Stomach (tissue), 9 donors: ENCODE data around the gene BAZ2B. TPM values are rescaled to one million over a fixed set of nuclear protein-coding genes. Genes with fewer than 3 reads are reported as not detected.

Experiments used
- DNase-seq, 2 donors: peaks; one replicate each; pipeline versions ENCODE4 v3.0.0 to v3.0.0-alpha.2; 2013 to 2019
- H3K27ac ChIP-seq, 5 donors: fragments of 200-600 bp in 4 of 5; sonication (generic) in 4 of 5; one replicate each; pipeline ENCODE4 v1.5.1; 2013 to 2019; ENCODE audit warnings: mild to moderate bottlenecking in 1 of 5, moderate library complexity in 1 of 5
- H3K27me3 ChIP-seq, 3 donors: fragments of 200-600 bp; sonication (generic); one replicate each; pipeline ENCODE4 v1.5.1; 2017 to 2019; ENCODE audit warnings: mixed run types in 1 of 3
- H3K36me3 ChIP-seq, 4 donors: fragments of 200-600 bp; sonication (generic); 1 replicate in 3 of 4; 2 replicates in 1 of 4; pipeline ENCODE4 v1.5.1; 2016 to 2019
- H3K4me1 ChIP-seq, 4 donors: fragments of 200-600 bp; sonication (generic); one replicate each; pipeline ENCODE4 v1.5.1; 2016 to 2019
- H3K4me3 ChIP-seq, 4 donors: fragments of 200-600 bp; sonication (generic) in 3 of 4; one replicate each; pipeline ENCODE4 v1.5.1; 2016 to 2019; ENCODE audit warnings: mild to moderate bottlenecking in 1 of 4
- H3K9me3 ChIP-seq, 4 donors: fragments of 200-600 bp; sonication (generic); one replicate each; pipeline ENCODE4 v1.5.1; 2016 to 2019
- EP300 ChIP-seq: sonication (generic); formaldehyde crosslinking; IDR thresholded peaks from one replicate; pipeline ENCODE4 v1.6.1; 2017; ENCODE audit warnings: antibody characterized with exemption
- POLR2A ChIP-seq, 4 donors: fragments of 450-650 bp; IDR thresholded peaks; one replicate each; pipeline ENCODE4 v1.6.1; 2016; ENCODE audit warnings: antibody characterized with exemption in 4 of 4, control low read depth in 2 of 4, mild to moderate bottlenecking in 1 of 4, moderate library complexity in 1 of 4
- POLR2AphosphoS5 ChIP-seq, 3 donors: sonication (generic); formaldehyde crosslinking; IDR thresholded peaks; one replicate each; pipeline ENCODE4 v1.6.1; 2016; ENCODE audit warnings: antibody characterized with exemption in 3 of 3
- WGBS, 5 donors: extraction: QIAGEN DNeasy Blood & Tissue Kit in 3 of 5; methylation state at CpG; one replicate each; pipeline versions ENCODE4 v1.1.5 to v1.1.7; 2013 to 2018; 5-methylcytosine and 5-hydroxymethylcytosine counted together
- intact Hi-C: fragments of 100-400 bp; cut with DNase I; formaldehyde crosslinking; loops from one replicate; pipeline ENCODE4 v1.15.1; 2023; ENCODE audit warnings: low total_unique reads
- polyA plus RNA-seq, 3 donors: library from polyadenylated mRNA; stranded (reverse); fragments of 200-250 nt; gene quantifications; one replicate each; pipeline ENCODE4 v1.2.3, GENCODE V29; 2013
- total RNA-seq, 5 donors: library from RNA; depleted of rRNA; stranded (reverse); fragments of >200 nt; gene quantifications; one replicate each; pipeline versions ENCODE4 v1.1.0 to v1.2.3, GENCODE V29; 2014 to 2016
- TF ChIP-seq, protein P1 (sequence below), 7 experiments: fragments of 450-650 bp in 4 of 7; fragments of 200-600 bp in 3 of 7; sonication (generic) in 3 of 7; IDR thresholded peaks; one replicate each; pipeline ENCODE4 v1.5.1; 2016 to 2019; ENCODE audit warnings: antibody characterized with exemption in 7 of 7, control low read depth in 2 of 7, mild to moderate bottlenecking in 1 of 7
- donor health status: healthy with polysubstance abuse.
- donor health status: Bipolar disorder and iron deficiency.
- donor health status: healthy.

Gene BAZ2B
- total and polyA plus RNA-seq, 8 donors: 7.2 to 245 (median 59.2) TPM

DNA sequence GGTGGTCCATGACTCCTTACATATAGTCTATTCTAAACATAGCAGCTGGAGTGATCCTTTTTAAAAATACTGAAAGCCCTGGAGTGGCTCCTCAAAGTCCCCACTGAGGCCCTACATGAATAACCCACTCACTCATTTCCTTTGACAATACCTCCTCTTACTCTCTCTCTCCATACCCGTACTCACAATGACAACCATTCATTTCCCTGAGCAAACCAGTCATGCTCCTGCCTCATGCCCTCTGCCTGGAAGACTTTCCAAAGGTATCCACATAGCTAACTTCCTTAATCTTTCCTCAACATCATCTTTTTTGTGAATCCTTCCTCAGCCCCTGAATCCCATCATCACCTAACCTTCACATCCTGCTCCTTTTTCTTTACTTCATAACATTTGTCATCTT lies 102.6 kb downstream of the BAZ2B start:
- H3K4me3 ChIP-seq: no peak overlapping the region
- WGBS, 5 donors: 80 to 96% (median 91%) methylated on average over 1 of the region's 1 CpG
- intact Hi-C loops: no loop called here
- H3K4me1 ChIP-seq: peaks cover 8 to 81% (median 45%) of the 10 kb centered on the region in 4 donors
- H3K27ac ChIP-seq: no peak overlapping the region
- no peak for TF ChIP-seq POLR2A (IDR thresholded peaks at IDR 0.05)
- no peak for TF ChIP-seq POLR2AphosphoS5 (IDR thresholded peaks at IDR 0.05)
- TF ChIP-seq, protein P1, sequence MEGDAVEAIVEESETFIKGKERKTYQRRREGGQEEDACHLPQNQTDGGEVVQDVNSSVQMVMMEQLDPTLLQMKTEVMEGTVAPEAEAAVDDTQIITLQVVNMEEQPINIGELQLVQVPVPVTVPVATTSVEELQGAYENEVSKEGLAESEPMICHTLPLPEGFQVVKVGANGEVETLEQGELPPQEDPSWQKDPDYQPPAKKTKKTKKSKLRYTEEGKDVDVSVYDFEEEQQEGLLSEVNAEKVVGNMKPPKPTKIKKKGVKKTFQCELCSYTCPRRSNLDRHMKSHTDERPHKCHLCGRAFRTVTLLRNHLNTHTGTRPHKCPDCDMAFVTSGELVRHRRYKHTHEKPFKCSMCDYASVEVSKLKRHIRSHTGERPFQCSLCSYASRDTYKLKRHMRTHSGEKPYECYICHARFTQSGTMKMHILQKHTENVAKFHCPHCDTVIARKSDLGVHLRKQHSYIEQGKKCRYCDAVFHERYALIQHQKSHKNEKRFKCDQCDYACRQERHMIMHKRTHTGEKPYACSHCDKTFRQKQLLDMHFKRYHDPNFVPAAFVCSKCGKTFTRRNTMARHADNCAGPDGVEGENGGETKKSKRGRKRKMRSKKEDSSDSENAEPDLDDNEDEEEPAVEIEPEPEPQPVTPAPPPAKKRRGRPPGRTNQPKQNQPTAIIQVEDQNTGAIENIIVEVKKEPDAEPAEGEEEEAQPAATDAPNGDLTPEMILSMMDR (IDR thresholded peaks at IDR 0.05): no peak
- no peak for TF ChIP-seq EP300
- no peak for DNase-seq
- no peaks in the 10 kb centered on the region for H3K9me3 ChIP-seq
- H3K36me3 ChIP-seq: no peaks in the 10 kb centered on the region
- no peaks in the 10 kb centered on the region for H3K27me3 ChIP-seq

- DNase-seq: no peak
- no peak overlapping the region for H3K27ac ChIP-seq
- H3K9me3 ChIP-seq: no peaks in the 10 kb centered on the region
- 90 to 95% (median 95%) methylated on average over 2 of the region's 2 CpGs for WGBS, 5 donors
- intact Hi-C loops: no loop called here
- no peak overlapping the region for H3K4me3 ChIP-seq
- TF ChIP-seq EP300: no peak
- H3K36me3 ChIP-seq: no peaks in the 10 kb centered on the region
- peaks cover 0 to 61% (median 26%) of the 10 kb centered on the region in 4 donors for H3K4me1 ChIP-seq
- H3K27me3 ChIP-seq: no peaks in the 10 kb centered on the region
These were observed 108.2 kb downstream of the BAZ2B start for GRCh38 chr2:159508140-159508539.

DNA sequence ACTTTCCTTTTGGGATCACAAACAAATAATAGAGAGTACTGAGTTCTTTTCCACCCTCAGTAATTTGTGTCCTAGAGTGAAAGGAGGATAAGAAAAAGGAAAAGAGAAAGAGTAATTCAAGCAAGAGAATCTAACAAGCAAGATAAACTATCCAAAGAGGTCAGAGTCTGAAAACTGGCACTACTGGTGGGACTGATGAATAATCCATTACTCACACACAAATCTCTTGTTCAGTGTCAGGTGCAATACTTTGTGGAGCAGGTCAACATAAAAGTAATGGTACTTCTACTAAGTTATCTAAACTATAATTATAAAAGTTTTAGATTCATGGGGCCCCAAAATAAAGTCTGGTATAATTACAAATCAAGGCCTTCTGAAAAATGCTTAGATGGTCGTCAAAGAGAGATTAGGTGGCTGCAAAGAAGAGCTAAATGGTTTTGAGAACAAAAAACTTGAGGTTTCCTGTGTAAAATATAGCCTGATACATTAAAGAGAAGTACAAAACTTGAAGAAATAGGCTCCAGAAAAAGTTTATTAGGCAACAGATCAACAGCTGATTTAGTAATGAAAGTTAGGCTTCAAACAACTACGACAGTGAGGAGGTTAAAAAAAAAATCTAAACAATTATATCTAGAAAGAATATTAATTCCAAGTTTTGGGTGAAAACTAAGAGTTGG lies 109.4 kb downstream of the BAZ2B start:
- Histone ChIP-seq H3K4me3 (no peak overlapping the region), H3K9me3 (no peaks in the 10 kb centered on the region), H3K4me1 (peaks cover 0 to 50% (median 15%) of the 10 kb centered on the region in 4 donors), H3K27ac (peak overlapping the region in 2 of 5 donors; percentile 43 to 48), H3K27me3 (no peaks in the 10 kb centered on the region), H3K36me3 (peaks cover 0 to 2% (median 0%) of the 10 kb centered on the region in 4 donors)
- WGBS, 5 donors: 52 to 67% (median 60%) methylated on average over 2 of the region's 2 CpGs
- peak in 1 of 2 donors; percentile 69 for DNase-seq
- intact Hi-C loops: no loop called here
- TF ChIP-seq, protein P1 (IDR thresholded peaks at IDR 0.05): no peak
- TF ChIP-seq POLR2A (IDR thresholded peaks at IDR 0.05): no peak
- no peak for TF ChIP-seq EP300
- no peak for TF ChIP-seq POLR2AphosphoS5 (IDR thresholded peaks at IDR 0.05)

GRCh38 chr2:159506202-159506601 lies 110.1 kb downstream of the BAZ2B start:
- Histone ChIP-seq H3K9me3 (no peaks in the 10 kb centered on the region), H3K36me3 (peaks cover 0 to 4% (median 0%) of the 10 kb centered on the region in 4 donors), H3K4me3 (no peak overlapping the region), H3K27me3 (no peaks in the 10 kb centered on the region), H3K4me1 (peaks cover 0 to 48% (median 14%) of the 10 kb centered on the region in 4 donors), H3K27ac (peak overlapping the region in 2 of 5 donors; percentile 43 to 48)
- 84 to 88% (median 87%) methylated on average over 3 of the region's 3 CpGs for WGBS, 5 donors
- intact Hi-C loops: no loop called here
- no peak for DNase-seq
- TF ChIP-seq POLR2A (IDR thresholded peaks at IDR 0.05) (no peak), EP300 (no peak), POLR2AphosphoS5 (IDR thresholded peaks at IDR 0.05) (no peak)
- TF ChIP-seq, protein P1 (IDR thresholded peaks at IDR 0.05): no peak

DNA sequence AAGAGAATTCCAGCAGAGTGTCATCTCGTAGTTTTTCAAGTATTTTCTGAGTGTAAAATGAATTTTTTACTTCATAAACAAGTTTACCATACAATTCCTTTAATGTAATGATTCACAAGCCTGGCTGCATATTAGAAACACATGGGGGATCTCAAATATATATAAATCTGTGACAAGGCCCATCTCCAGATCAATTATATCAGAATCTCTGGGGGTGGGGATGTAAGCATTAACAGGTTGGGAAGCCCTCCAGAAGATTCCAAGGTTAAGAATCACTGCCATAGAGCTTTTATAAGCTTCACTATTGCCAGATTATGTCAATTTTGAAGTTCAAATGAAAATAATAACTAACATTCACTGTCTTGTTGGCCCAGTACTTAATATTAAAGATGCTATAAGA lies 111.2 kb downstream of the BAZ2B start:
- WGBS, 5 donors: 90 to 98% (median 94%) methylated on average over 1 of the region's 1 CpG
- intact Hi-C loops: no loop called here
- Histone ChIP-seq H3K27me3 (no peaks in the 10 kb centered on the region), H3K36me3 (peaks cover 0 to 5% (median 5%) of the 10 kb centered on the region in 4 donors), H3K9me3 (peaks cover 0 to 4% (median 0%) of the 10 kb centered on the region in 4 donors), H3K4me3 (no peak overlapping the region), H3K4me1 (peaks cover 0 to 41% (median 14%) of the 10 kb centered on the region in 4 donors), H3K27ac (no peak overlapping the region)
- no peak for DNase-seq
- TF ChIP-seq, protein P1 (IDR thresholded peaks at IDR 0.05): no peak
- TF ChIP-seq POLR2AphosphoS5 (IDR thresholded peaks at IDR 0.05): no peak
- no peak for TF ChIP-seq EP300
- no peak for TF ChIP-seq POLR2A (IDR thresholded peaks at IDR 0.05)
